HUES48 (cell line): ENCODE measurements around the gene PPFIA1.
"Not testable (repeated sequence)": the region's sequence is repeated elsewhere in the genome, so short reads cannot be mapped to it uniquely, and the experiment has no call there.

ENCODE experiments used
- H3K27ac ChIP-seq: one replicate; pipeline ENCODE4 v1.7.0; 2013; ENCODE audit warnings: low read depth, low read length, inconsistent platforms
- H3K27me3 ChIP-seq: 2 replicates; pipeline ENCODE4 v1.6.1; 2013; ENCODE audit warnings: mild to moderate bottlenecking, low read length; ENCODE audit not compliant: control insufficient read depth, insufficient read depth
- H3K36me3 ChIP-seq: 2 replicates; pipeline ENCODE4 v1.6.1; 2013; ENCODE audit warnings: low read length; ENCODE audit not compliant: control insufficient read depth, insufficient read depth
- H3K4me1 ChIP-seq: 2 replicates; pipeline ENCODE4 v1.6.1; 2013; ENCODE audit warnings: mild to moderate bottlenecking, low read length; ENCODE audit not compliant: control insufficient read depth, insufficient read depth
- H3K4me3 ChIP-seq: 2 replicates; pipeline ENCODE4 v1.5.1; 2013; ENCODE audit warnings: mild to moderate bottlenecking, low read depth, low read length
- H3K9ac ChIP-seq: 2 replicates; pipeline ENCODE4 v1.6.1; 2013; ENCODE audit warnings: mild to moderate bottlenecking, low read depth, low read length, moderate library complexity
- H3K9me3 ChIP-seq: 2 replicates; pipeline ENCODE4 v1.6.1; 2013; ENCODE audit warnings: low read length; ENCODE audit not compliant: control insufficient read depth, insufficient read depth

Gene PPFIA1

DNA sequence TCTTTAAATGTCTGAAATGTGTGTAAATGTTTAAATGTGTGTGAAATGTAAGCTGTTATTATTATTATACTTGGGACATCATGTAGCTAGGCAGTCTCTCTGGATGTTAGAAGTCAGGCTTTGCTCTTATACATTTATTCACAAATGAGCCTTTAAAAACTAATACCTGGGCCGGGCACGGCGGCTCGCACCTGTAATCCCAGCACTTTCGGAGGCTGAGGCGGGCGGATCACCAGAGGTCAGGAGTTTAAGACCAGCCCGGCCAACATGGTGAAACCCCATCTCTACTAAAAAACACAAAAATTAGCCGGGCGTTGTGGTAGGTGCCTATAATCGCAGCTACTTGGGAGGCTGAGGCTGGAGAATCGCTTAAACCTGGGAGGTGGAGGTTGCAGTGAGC, 106.1 kb downstream of the PPFIA1 start:
- H3K9ac ChIP-seq, result no peak overlapping the region
- no peaks in the 10 kb centered on the region for H3K27me3 ChIP-seq
- no peaks in the 10 kb centered on the region for H3K9me3 ChIP-seq
- H3K27ac ChIP-seq, result no peak overlapping the region
- no peak overlapping the region for H3K4me3 ChIP-seq
- peaks cover 3% of the 10 kb centered on the region for H3K4me1 ChIP-seq
- peaks cover 86% of the 10 kb centered on the region for H3K36me3 ChIP-seq

DNA sequence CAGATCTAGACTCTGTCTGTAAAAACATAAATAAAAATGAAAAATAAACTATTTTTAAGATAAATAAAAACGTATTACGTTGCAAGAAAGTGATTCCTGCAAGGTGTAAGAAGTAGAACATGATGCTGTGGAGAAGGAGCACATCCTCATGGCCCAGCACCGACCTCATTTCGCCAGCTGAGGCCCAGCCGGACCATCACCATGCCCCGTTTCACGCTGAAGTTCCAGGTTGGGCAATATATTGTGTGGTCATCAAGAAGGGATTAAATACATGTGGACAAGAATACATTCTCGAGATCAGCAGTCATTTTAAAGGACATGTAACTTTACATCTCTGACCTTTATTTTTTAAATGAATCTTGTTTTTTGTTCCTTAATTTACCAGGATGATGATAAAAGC, 107.2 kb downstream of the PPFIA1 start:
- no peak overlapping the region for H3K9ac ChIP-seq
- H3K4me3 ChIP-seq, result no peak overlapping the region
- H3K4me1 ChIP-seq, result peaks cover 13% of the 10 kb centered on the region
- H3K9me3 ChIP-seq, result no peaks in the 10 kb centered on the region
- H3K27me3 ChIP-seq, result no peaks in the 10 kb centered on the region
- H3K27ac ChIP-seq, result no peak overlapping the region
- peaks cover 87% of the 10 kb centered on the region for H3K36me3 ChIP-seq

DNA sequence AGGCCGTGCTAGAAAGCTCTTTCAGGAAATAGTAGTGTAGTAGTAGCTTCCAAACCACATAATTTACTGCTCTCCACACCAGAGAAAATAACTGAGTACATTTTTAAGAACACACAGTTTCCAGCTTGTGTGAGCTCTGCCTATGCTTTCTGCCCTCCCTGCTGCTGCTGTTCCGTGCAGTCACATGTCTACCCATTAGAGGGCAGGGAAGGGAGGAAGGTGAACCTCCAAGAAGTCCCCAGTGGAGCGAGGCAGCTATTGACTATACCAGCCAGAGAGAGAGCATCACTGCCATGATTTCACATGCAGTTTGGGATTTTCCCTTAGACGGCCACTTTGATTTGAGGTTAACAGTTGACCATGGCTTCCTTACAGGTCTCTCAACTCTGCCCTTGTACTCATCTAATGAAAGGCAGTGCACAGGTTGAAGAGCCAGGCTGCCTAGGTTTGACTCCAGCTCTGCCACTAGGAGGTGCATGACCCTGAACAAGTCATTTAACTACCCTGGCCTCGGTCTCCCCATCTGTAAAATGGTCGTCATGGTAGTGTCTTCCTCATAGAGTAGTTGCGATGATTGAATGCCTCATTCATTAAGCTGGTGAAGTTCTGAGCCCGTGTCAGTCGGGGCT, 108.1 kb downstream of the PPFIA1 start:
- H3K9ac ChIP-seq, result no peak overlapping the region
- no peaks in the 10 kb centered on the region for H3K27me3 ChIP-seq
- no peak overlapping the region for H3K27ac ChIP-seq
- H3K4me1 ChIP-seq, result peaks cover 16% of the 10 kb centered on the region
- no peak overlapping the region for H3K4me3 ChIP-seq
- H3K9me3 ChIP-seq, result no peaks in the 10 kb centered on the region
- peaks cover 87% of the 10 kb centered on the region for H3K36me3 ChIP-seq

DNA sequence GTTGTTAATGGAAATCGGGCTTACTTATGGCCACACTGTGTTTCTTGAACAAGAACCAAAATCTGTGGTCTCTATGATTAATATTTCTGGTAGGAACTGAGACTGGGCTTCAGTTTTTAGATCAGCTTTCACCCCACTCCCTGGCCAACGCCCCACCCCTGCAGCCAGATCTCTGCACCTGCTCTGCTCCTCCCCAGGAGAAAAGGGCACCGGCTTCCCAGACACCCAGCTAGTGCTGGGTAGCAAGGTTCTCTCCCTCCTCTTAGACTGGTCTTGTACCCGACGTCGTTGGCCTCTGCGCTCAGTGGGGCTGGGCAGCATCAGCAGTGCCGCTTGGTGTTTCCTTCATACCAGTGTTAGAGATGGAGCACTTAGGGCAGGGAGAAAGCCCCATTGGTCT, 110.9 kb downstream of the PPFIA1 start:
- H3K27ac ChIP-seq, result no peak overlapping the region
- peaks cover 85% of the 10 kb centered on the region for H3K36me3 ChIP-seq
- no peak overlapping the region for H3K4me3 ChIP-seq
- no peak overlapping the region for H3K9ac ChIP-seq
- peaks cover 16% of the 10 kb centered on the region for H3K4me1 ChIP-seq
- H3K27me3 ChIP-seq, result no peaks in the 10 kb centered on the region
- no peaks in the 10 kb centered on the region for H3K9me3 ChIP-seq

DNA sequence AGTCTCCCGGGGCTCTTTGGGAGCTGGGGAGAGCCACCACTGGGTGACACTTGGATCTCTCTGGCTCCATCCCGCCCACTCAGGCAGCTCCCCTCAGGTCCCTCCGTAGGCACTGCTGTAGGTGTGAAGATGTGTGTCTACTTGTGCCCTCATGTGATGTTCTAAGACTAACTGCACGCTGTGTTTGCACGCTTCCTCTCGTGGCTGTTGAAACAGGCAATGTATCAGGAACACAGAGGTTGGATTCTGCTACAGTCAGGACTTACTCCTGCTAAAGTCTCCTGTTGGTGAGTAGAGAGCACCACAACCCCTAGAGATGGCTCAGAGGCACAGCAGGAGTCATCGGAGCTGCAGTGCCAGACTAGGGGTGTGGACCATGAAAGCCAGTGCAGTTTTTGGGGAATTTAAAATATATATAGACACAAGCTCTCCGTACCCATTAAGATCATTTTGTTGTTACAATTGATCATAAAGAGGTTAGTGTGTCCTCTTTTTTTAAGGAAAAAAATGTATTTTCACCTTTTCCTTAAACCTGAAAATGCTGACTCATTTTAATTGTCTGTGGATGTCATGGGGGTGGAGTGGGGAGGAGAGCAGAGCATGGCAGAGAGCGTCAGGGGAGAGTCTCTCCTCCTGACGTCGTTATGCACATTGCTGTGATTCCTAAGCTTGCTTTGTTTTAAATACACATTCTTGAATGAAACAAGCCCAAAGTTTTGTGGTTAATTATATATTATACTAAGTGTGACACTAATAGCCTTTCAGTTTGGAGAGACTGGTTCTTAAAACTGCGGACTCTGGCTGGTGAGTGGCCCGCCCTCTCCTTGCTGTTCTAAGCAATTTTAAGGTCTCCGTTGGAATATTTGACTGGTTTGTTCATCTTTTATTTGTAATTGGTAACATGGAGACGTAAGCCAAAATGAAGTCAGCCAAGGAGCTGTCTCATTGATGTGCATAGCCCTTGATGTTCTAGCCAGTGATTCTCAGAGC, 111.7 kb downstream of the PPFIA1 start:
- H3K4me3 ChIP-seq, result no peak overlapping the region
- peaks cover 16% of the 10 kb centered on the region for H3K4me1 ChIP-seq
- H3K27ac ChIP-seq, result peak overlapping the region; percentile 26
- peaks cover 79% of the 10 kb centered on the region for H3K36me3 ChIP-seq
- H3K9me3 ChIP-seq, result no peaks in the 10 kb centered on the region
- H3K9ac ChIP-seq, result no peak overlapping the region
- H3K27me3 ChIP-seq, result no peaks in the 10 kb centered on the region

DNA sequence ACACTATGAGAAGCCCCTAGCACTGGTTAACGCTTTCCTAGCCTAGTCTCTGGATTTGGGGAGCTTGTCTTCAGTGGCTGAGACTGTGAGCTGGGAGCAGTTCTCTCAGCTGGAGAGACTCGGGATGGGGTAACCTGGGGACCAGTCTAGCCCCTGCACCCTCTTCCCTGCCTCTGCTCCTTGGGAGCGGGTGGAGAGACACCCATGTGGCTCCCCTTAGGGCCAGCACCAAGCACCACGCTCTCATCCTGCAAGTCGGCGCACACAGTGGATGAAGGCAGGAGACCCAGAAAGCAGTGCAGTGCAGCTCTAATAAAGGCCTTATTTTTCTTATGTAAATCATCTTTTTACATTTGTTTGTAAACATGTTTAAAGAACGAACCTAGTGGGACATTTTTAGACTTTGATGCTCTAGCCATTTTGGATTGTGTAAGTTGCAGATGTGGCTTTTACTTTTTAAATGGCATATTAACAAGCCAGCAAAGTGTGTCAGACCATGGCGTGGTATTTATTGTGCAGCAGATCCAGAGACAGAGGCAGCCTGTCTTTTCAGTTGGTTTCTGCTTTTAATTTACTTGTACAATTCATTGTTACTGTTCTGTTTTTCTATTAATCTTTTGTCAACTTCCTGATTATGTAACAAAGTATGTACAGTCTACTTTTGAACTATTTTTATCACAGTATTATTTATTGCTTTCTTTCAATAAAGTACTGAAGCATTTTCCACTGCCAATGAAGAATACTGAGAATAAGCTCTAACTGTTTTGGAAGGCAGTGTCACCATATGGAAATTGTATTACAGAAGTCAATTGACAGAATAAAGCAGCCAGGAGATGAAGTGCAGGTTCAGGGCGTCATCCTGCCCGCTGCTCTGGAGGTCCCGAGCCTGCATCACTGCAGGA, 113.4 kb downstream of the PPFIA1 start:
- Histone ChIP-seq H3K9ac (no peak overlapping the region), H3K4me3 (no peak overlapping the region), H3K27me3 (no peaks in the 10 kb centered on the region), H3K9me3 (no peaks in the 10 kb centered on the region), H3K4me1 (peaks cover 16% of the 10 kb centered on the region), H3K27ac (no peak overlapping the region), H3K36me3 (peaks cover 64% of the 10 kb centered on the region)

DNA sequence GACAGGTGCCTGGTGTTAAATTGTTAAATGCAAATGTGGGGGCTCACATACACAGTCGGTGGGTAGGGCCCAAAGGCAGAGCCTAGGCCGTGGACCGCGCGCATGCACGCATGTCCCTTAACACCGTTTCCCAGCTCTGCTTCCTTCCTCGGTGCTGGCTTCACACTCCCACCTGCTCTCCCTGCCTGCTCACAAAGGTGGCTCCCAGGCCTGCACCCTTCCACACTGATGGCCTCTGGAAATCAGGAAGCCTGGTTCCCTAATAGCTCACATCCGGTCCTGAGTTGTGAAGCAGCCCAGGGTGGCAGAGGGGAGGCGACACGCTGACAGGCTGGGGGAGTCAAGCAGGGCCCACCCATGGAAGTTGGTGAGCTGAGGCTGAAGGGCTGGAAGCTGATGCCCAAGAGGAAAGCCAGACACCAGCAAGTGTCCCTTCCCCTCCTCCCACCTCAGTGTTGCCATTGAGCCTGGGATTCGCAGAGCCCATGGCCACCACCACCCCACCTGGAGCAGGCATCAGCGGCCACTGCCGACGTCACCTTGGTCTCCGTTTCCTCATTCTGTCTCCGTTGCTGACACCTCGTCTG, 114.2 kb downstream of the PPFIA1 start:
- Histone ChIP-seq H3K9ac (no peak overlapping the region), H3K36me3 (peaks cover 58% of the 10 kb centered on the region), H3K27ac (no peak overlapping the region), H3K4me3 (no peak overlapping the region), H3K27me3 (no peaks in the 10 kb centered on the region), H3K4me1 (peaks cover 23% of the 10 kb centered on the region), H3K9me3 (no peaks in the 10 kb centered on the region)

DNA sequence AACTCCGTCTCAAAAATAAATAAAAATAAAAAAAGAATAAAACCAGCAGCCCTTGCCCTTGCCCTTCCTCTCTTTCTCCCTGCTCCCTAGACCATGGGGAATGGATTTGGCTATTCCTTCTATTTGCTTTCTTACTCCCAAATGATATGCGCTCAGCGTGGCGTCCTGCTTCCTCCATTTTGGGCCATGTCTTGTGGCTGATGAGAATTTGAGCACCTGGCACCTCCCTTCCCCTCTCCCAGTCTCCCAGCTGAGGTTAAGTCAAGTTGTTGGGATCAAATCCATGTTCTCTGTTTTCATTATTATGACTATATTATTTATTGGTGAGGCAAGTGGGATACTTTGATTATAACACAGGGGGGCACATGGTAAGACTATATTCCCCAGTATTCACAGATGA, 117.1 kb downstream of the PPFIA1 start:
- Histone ChIP-seq H3K27me3 (no peaks in the 10 kb centered on the region), H3K4me1 (peaks cover 22% of the 10 kb centered on the region)

DNA sequence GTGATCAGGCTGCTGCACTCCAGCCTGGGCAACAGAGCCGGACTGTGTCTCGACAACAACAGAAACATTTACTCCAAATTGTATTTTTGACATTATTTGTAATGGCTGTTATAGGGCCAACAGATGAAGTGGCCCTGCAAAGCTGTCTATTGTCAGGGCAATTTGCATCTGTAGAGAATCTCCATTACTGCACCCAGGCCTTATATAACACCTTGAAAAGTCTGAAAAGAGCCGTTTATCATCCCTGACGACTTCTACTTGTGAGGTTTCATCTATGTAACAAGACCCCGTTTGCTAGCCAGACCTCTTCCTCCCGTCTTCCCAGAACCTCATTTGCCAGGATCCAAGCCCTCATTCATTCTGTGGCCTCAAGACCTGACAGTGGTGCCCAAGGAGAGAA, 118.7 kb downstream of the PPFIA1 start:
- H3K36me3 ChIP-seq, result peaks cover 37% of the 10 kb centered on the region
- H3K27ac ChIP-seq, result peak overlapping the region; percentile 69
- no peak overlapping the region for H3K9ac ChIP-seq
- H3K27me3 ChIP-seq, result no peaks in the 10 kb centered on the region
- H3K4me1 ChIP-seq, result peaks cover 19% of the 10 kb centered on the region
- H3K4me3 ChIP-seq, result no peak overlapping the region
- no peaks in the 10 kb centered on the region for H3K9me3 ChIP-seq

More for the DNA sequence above, 117.1 kb downstream of the PPFIA1 start:
- Histone ChIP-seq H3K9me3 (no peaks in the 10 kb centered on the region), H3K9ac (no peak overlapping the region), H3K27ac (no peak overlapping the region), H3K4me3 (no peak overlapping the region), H3K36me3 (peaks cover 40% of the 10 kb centered on the region)

DNA sequence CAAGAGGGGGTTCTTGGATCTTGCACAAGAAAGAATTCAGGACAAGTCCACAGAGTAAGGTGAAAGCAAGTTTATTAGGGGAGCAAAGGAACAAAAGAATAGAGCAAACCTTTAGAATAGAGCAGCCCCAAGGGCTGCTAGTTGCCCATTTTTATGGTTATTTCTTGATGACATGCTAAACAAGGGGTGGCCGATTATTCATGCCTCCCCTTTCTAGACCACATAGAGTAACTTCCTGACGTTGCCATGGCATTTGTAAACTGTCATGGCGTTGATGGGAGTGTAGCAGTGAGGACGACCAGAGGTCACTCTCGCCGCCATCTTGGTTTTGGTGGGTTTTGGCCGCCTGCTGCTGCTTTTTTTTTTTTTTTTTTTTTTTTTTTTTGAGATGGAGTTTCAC, 120.4 kb downstream of the PPFIA1 start:
- H3K27me3 ChIP-seq, result not testable (repeated sequence)
- H3K27ac ChIP-seq, result peak overlapping the region; percentile 32
- H3K9ac ChIP-seq, result 0 out of 2 replicates have a peak overlapping the region, but pooled peaks have one; percentile 26

More for the DNA sequence above, 120.4 kb downstream of the PPFIA1 start:
- not testable (repeated sequence) for H3K9me3 ChIP-seq
- H3K4me1 ChIP-seq, result peaks cover 19% of the 10 kb centered on the region
- H3K36me3 ChIP-seq, result peaks cover 35% of the 10 kb centered on the region
- peak overlapping the region; percentile 33; the same call in 1 of the 2 replicates for H3K4me3 ChIP-seq
